ENCODE measurements around the gene NPFFR1.

The NPFFR1 gene

DNA sequence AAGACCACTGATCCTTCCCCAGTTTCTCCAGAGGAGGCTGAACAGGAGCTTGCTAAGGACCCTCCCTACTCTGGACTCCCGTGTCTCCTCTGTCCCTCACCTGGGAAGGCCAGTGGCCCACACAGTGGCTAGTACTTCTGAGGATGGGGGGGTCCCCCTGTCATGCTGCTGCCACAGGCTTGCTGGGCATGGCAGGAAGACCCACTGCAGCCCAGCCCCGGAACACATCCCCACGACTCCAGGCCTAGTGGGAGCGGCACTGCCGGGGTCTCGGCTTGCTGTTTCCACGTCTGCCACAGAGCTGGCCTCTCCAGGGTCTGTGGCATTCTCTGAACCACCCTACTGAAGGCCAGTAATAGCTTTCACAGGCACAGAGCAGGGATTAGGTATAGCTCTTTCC is 25.9 kb upstream of the NPFFR1 start:
- in situ Hi-C loops (cut with HindIII; ENCODE audit: low sequenced_read_pairs) = no loop called here
- no peak overlapping the region for H3K4me3 ChIP-seq (ENCODE audit: low read depth, low read length)
- TF ChIP-seq, protein P1, sequence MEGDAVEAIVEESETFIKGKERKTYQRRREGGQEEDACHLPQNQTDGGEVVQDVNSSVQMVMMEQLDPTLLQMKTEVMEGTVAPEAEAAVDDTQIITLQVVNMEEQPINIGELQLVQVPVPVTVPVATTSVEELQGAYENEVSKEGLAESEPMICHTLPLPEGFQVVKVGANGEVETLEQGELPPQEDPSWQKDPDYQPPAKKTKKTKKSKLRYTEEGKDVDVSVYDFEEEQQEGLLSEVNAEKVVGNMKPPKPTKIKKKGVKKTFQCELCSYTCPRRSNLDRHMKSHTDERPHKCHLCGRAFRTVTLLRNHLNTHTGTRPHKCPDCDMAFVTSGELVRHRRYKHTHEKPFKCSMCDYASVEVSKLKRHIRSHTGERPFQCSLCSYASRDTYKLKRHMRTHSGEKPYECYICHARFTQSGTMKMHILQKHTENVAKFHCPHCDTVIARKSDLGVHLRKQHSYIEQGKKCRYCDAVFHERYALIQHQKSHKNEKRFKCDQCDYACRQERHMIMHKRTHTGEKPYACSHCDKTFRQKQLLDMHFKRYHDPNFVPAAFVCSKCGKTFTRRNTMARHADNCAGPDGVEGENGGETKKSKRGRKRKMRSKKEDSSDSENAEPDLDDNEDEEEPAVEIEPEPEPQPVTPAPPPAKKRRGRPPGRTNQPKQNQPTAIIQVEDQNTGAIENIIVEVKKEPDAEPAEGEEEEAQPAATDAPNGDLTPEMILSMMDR (IDR thresholded peaks at IDR 0.05; ENCODE audit: low read depth, low read length) = no peak
- no peak for DNase-seq (ENCODE audit: low read depth, low spot score)

DNA sequence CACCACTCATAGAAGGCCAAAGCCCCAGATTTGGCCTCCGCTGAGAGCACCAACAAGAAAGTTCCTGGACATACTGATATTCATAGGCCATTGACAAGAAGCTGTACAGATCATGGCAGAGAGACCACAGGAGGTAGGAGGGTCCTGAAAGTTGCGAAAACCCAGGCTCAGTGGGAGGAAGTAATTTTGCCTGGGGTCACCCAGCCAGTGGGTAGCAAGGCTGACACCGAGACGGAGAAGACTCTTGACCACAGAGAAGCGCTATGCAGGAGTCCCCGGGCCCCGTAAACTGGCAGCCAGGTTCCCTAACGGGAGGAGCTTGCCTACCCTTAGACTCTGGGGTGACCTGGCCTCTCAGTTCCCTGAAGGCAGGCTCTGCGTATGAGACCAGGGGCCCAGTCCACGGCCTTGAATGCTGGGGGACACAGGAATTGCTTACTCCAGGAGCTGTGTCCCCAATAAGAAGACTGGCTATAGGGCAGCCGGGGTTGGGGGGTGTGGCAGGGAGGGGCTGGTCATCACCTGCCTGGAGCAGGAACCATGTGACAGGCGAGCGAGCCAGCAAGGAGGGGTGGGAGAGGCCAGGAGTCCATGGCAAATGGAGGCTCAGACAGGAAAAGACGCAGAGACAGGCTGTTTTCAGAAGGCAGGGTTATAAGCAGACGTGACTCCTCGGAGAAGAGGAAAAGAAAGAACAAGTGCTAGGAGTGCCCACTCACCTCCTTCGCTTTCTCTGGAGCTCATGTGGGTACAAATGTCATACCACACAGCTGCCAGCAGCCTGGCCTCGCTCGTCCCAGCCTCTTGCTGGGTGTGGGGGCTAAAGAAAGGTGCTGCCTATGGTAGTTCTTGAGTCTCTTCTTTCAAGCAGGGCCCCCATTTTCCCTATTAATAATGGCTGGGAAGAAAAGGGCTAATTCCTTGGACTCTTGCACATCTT is 24.6 kb upstream of the NPFFR1 start:
- DNase-seq (ENCODE audit: low read depth, low spot score) = no peak
- H3K4me3 ChIP-seq (ENCODE audit: low read depth, low read length) = no peak overlapping the region
- in situ Hi-C loops (cut with HindIII; ENCODE audit: low sequenced_read_pairs) = no loop called here
- TF ChIP-seq, protein P1 (IDR thresholded peaks at IDR 0.05; ENCODE audit: low read depth, low read length) = no peak

DNA sequence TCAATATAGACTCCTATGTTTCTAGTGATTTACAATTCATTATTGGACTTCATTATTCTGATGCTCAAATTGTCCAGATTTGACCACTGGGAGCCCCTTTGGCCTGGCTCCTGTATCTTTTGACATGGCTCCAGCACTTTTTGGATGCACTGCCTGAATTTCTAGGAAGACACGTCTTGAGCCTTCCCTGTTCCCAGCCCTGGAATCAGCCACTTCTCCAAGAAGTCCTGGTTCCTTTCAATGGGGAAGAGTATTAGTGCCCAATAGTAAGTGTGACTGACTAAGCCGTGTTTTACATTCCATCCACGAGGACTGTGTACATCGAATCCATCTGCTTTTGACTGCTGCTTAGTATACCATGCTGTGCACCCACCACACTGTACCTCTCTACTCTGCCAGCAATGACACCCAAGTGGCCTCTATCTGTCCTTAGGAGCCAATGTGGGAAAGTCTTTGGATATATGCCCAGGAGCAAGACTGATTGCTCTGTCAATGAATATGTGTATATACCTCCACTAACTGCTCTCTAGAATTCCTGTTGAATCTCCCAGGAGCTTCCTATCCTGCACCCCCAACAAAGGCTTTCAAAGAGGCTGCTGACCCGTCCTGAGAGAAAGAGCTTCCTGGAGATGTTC is 23.2 kb upstream of the NPFFR1 start:
- DNase-seq (ENCODE audit: low read depth, low spot score) = no peak
- in situ Hi-C loops (cut with HindIII; ENCODE audit: low sequenced_read_pairs) = no loop called here
- H3K4me3 ChIP-seq (ENCODE audit: low read depth, low read length) = no peak overlapping the region
- TF ChIP-seq, protein P1 (IDR thresholded peaks at IDR 0.05; ENCODE audit: low read depth, low read length) = no peak

DNA sequence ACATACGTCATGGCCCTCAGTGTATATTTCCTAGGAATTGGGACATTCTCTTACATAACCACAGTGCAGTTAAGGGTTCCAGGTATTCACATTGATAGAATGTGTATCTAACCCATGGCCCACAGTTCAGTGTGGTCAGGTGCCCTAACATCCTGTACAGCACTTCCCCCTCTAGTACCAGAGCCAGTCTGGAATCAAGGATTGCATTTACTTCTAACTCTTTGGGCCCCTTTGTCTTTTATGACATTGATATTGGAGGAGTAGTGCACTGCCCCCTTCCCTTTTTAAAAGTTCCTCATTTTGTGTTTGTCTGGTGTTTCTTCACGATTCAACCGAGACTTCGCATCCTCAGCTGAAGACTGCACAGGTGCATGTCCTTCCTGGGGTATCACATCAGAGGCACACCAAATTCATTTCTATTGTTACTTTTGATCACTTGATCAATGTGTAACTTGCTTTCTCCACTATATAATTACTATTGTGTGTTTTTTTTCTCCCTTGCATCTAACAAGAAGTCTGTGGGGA is 22.4 kb upstream of the NPFFR1 start:
- DNase-seq (ENCODE audit: low read depth, low spot score) = no peak
- no peak overlapping the region for H3K4me3 ChIP-seq (ENCODE audit: low read depth, low read length)
- TF ChIP-seq, protein P1 (IDR thresholded peaks at IDR 0.05; ENCODE audit: low read depth, low read length) = no peak
- in situ Hi-C loops (cut with HindIII; ENCODE audit: low sequenced_read_pairs) = no loop called here

DNA sequence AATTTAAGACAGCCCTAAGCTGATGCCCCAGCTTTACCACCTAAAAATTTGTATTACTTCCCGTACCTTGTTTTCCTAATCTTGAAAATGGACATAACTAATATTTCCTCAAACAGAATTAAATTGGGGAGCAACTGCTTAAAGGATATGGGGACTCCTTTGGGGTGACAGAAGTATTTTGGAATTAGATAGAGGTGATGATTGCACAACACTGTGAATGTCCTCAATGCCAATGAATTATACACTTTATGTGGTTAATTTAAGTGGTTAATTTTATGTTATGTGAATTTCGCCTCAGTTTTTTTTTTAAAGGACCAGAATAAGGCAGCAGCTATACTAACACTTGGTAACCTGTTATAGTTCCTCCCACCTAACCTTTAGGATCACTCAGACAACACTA is 19.9 kb upstream of the NPFFR1 start:
- in situ Hi-C loops (cut with HindIII; ENCODE audit: low sequenced_read_pairs) = no loop called here
- no peak for DNase-seq (ENCODE audit: low read depth, low spot score)
- TF ChIP-seq, protein P1 (IDR thresholded peaks at IDR 0.05; ENCODE audit: low read depth, low read length) = no peak
- no peak overlapping the region for H3K4me3 ChIP-seq (ENCODE audit: low read depth, low read length)

DNA sequence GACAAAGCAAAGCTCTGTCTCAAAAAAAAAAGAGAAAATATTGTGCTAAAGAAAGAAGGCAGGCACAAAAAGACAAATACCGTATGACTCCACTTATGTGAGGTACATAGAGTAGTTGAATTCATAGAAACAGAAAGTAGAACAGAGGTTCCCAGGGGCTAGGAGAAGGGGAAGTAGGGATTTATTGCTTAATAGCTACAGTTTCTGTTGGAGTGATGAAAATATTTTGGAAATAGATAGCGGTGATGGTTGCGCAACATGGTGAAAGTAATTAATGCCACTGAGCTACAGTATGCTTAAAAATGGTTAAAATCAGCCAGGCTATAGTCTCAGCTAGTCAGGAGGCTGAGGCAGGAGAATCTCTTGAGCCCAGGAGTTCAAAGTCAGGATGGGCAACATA is 18.5 kb upstream of the NPFFR1 start:
- no peak overlapping the region for H3K4me3 ChIP-seq (ENCODE audit: low read depth, low read length)
- DNase-seq (ENCODE audit: low read depth, low spot score) = no peak
- TF ChIP-seq, protein P1 (IDR thresholded peaks at IDR 0.05; ENCODE audit: low read depth, low read length) = no peak
- in situ Hi-C loops (cut with HindIII; ENCODE audit: low sequenced_read_pairs) = no loop called here

All from astrocyte of the spinal cord (primary cell).